K562 (cell line): ENCODE measurements around the gene LY6G6D. TPM values are rescaled to one million over a fixed set of nuclear protein-coding genes. Genes with fewer than 3 reads are reported as not detected.

ENCODE experiments used
- CSDE1 ChIP-seq, 2 experiments: fragments of 450-650 bp; IDR thresholded peaks; 2 replicates each; pipeline ENCODE4 v1.6.1; 2016; ENCODE audit warnings: mild to moderate bottlenecking in 1 of 2
- ELF4 ChIP-seq: fragments of 450-650 bp; formaldehyde crosslinking; IDR thresholded peaks from 2 replicates; pipeline ENCODE4 v1.4.0; 2022; ENCODE audit warnings: missing genetic modification characterization
- MCM2 ChIP-seq: fragments of 450-650 bp; IDR thresholded peaks from 2 replicates; pipeline ENCODE4 v1.6.1; 2017; ENCODE audit warnings: low read depth, mild to moderate bottlenecking
- PML ChIP-seq: IDR thresholded peaks from 2 replicates; pipeline ENCODE4 v1.6.1; 2012; ENCODE audit warnings: low read length, inconsistent platforms
- POU5F1 ChIP-seq: fragments of 150-350 bp; IDR thresholded peaks from 2 replicates; pipeline ENCODE4 v1.6.1; 2014; ENCODE audit warnings: borderline replicate concordance, low read length, low read depth, mild to moderate bottlenecking; ENCODE audit not compliant: partially characterized antibody
- ZKSCAN1 ChIP-seq: fragments of 150-350 bp; IDR thresholded peaks from 2 replicates; pipeline ENCODE4 v1.6.1; 2016; ENCODE audit warnings: low read depth, low read length
- polyA plus RNA-seq, 8 experiments: library from polyadenylated mRNA; depleted of rRNA in 4 of 8; stranded (reverse) in 5 of 8; unstranded in 3 of 8; fragments of >200 nt; fragmentation: Nextera tagmentation in 2 of 8; fragmentation: Illumina TruSeq in 1 of 8; extraction: Ambion mirVana in 2 of 8; extraction: Trizol in 1 of 8; gene quantifications; 2 replicates each; pipeline versions ENCODE4 v1.2.1 to v1.2.3, GENCODE V29; 2011 to 2014; ENCODE audit warnings: inconsistent platforms in 1 of 8, missing spikeins in 1 of 8
- total RNA-seq, 7 experiments: library from RNA; depleted of rRNA in 6 of 7; stranded (reverse); fragments of >200 nt in 6 of 7; fragmentation: Illumina TruSeq in 2 of 7; extraction: Trizol in 2 of 7; gene quantifications; 2 replicates each; pipeline versions ENCODE4 v1.2.1 to v1.2.3, GENCODE V29; 2011 to 2021; ENCODE audit warnings: low replicate concordance in 1 of 7
- TF ChIP-seq, protein P1 (sequence below): fragments of 450-650 bp; IDR thresholded peaks from 2 replicates; pipeline ENCODE4 v1.6.1; 2017; ENCODE audit warnings: antibody characterized with exemption
- TF ChIP-seq, protein P2 (sequence below): fragments of 450-650 bp; IDR thresholded peaks from 2 replicates; pipeline ENCODE4 v1.6.1; 2017; ENCODE audit warnings: antibody characterized with exemption, mild to moderate bottlenecking
- TF ChIP-seq, protein P3 (sequence below): fragments of 450-650 bp; IDR thresholded peaks from 2 replicates; pipeline ENCODE4 v1.7.1; 2018; ENCODE audit warnings: mild to moderate bottlenecking, low read depth; ENCODE audit not compliant: partially characterized antibody
- TF ChIP-seq, protein P4 (sequence below): sonication (generic); formaldehyde crosslinking; IDR thresholded peaks from 2 replicates; pipeline ENCODE4 v1.9.0; 2022; ENCODE audit warnings: mild to moderate bottlenecking, missing genetic modification reagents
- TF ChIP-seq, protein P5 (sequence below): fragments of 250-450 bp; sonication (Bioruptor Pico); IDR thresholded peaks from 2 replicates; pipeline ENCODE4 v1.4.0; 2020; ENCODE audit warnings: mild to moderate bottlenecking, moderate library complexity, borderline replicate concordance
- TF ChIP-seq, protein P6 (sequence below): sonication (generic); formaldehyde crosslinking; IDR thresholded peaks from 2 replicates; pipeline ENCODE4 v1.8.0; 2022; ENCODE audit warnings: missing genetic modification reagents, mild to moderate bottlenecking, borderline replicate concordance

LY6G6D gene
- total and polyA plus RNA-seq, 9 of the 15 experiments (the other 6 are each of a cell fraction or from before 2014, with no cell fraction given), result 0.30 to 0.38 TPM; not detected in 7

DNA sequence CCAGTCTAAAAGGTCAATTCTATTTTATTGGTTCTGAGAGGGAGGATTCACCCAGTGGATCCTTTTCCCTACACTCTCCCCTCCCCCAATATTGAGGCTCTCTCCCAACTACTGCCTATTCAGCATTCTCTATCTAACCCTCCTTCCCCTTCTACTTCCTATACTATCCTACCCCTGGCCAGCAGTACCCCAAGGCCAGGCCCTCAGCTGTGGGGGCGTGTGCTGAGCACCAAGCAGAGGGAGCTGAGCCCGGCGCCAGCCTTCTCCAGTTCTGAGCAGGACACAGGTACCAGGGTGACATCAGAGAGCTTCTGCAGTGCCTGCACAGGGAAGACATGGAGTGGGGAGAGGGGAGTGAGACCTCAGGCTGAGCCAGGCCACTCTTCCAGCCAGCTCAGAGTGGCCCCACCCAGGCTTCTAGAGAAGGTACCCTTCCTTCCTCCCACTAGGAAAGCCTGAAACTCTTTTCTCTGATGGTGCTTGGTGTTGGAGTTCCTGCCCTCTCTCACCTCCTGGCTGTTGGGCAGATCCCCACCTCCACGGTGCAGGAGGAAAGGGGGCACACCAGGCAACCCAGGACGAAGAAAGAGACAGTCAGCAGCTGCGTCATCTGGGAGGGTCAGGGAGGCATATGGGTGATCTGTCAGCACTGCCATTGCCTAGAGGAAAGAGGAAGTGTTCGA is 12.0 kb downstream of the LY6G6D start (continued):
- TF ChIP-seq, protein P1, sequence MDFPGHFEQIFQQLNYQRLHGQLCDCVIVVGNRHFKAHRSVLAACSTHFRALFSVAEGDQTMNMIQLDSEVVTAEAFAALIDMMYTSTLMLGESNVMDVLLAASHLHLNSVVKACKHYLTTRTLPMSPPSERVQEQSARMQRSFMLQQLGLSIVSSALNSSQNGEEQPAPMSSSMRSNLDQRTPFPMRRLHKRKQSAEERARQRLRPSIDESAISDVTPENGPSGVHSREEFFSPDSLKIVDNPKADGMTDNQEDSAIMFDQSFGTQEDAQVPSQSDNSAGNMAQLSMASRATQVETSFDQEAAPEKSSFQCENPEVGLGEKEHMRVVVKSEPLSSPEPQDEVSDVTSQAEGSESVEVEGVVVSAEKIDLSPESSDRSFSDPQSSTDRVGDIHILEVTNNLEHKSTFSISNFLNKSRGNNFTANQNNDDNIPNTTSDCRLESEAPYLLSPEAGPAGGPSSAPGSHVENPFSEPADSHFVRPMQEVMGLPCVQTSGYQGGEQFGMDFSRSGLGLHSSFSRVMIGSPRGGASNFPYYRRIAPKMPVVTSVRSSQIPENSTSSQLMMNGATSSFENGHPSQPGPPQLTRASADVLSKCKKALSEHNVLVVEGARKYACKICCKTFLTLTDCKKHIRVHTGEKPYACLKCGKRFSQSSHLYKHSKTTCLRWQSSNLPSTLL, result peak; percentile 40; the same call in 1 of the 2 replicates
- TF ChIP-seq, protein P2, sequence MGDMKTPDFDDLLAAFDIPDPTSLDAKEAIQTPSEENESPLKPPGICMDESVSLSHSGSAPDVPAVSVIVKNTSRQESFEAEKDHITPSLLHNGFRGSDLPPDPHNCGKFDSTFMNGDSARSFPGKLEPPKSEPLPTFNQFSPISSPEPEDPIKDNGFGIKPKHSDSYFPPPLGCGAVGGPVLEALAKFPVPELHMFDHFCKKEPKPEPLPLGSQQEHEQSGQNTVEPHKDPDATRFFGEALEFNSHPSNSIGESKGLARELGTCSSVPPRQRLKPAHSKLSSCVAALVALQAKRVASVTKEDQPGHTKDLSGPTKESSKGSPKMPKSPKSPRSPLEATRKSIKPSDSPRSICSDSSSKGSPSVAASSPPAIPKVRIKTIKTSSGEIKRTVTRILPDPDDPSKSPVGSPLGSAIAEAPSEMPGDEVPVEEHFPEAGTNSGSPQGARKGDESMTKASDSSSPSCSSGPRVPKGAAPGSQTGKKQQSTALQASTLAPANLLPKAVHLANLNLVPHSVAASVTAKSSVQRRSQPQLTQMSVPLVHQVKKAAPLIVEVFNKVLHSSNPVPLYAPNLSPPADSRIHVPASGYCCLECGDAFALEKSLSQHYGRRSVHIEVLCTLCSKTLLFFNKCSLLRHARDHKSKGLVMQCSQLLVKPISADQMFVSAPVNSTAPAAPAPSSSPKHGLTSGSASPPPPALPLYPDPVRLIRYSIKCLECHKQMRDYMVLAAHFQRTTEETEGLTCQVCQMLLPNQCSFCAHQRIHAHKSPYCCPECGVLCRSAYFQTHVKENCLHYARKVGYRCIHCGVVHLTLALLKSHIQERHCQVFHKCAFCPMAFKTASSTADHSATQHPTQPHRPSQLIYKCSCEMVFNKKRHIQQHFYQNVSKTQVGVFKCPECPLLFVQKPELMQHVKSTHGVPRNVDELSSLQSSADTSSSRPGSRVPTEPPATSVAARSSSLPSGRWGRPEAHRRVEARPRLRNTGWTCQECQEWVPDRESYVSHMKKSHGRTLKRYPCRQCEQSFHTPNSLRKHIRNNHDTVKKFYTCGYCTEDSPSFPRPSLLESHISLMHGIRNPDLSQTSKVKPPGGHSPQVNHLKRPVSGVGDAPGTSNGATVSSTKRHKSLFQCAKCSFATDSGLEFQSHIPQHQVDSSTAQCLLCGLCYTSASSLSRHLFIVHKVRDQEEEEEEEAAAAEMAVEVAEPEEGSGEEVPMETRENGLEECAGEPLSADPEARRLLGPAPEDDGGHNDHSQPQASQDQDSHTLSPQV, result no peak
- TF ChIP-seq, protein P3, sequence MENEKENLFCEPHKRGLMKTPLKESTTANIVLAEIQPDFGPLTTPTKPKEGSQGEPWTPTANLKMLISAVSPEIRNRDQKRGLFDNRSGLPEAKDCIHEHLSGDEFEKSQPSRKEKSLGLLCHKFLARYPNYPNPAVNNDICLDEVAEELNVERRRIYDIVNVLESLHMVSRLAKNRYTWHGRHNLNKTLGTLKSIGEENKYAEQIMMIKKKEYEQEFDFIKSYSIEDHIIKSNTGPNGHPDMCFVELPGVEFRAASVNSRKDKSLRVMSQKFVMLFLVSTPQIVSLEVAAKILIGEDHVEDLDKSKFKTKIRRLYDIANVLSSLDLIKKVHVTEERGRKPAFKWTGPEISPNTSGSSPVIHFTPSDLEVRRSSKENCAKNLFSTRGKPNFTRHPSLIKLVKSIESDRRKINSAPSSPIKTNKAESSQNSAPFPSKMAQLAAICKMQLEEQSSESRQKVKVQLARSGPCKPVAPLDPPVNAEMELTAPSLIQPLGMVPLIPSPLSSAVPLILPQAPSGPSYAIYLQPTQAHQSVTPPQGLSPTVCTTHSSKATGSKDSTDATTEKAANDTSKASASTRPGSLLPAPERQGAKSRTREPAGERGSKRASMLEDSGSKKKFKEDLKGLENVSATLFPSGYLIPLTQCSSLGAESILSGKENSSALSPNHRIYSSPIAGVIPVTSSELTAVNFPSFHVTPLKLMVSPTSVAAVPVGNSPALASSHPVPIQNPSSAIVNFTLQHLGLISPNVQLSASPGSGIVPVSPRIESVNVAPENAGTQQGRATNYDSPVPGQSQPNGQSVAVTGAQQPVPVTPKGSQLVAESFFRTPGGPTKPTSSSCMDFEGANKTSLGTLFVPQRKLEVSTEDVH, result no peak
- TF ChIP-seq PML, result no peak
- TF ChIP-seq, protein P4, sequence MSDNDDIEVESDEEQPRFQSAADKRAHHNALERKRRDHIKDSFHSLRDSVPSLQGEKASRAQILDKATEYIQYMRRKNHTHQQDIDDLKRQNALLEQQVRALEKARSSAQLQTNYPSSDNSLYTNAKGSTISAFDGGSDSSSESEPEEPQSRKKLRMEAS (CRISPR knock-in tag), result no peak; the same call in none of the 2 replicates
- TF ChIP-seq CSDE1 (IDR thresholded peaks at IDR 0.05), result no peak
- TF ChIP-seq, protein P5, sequence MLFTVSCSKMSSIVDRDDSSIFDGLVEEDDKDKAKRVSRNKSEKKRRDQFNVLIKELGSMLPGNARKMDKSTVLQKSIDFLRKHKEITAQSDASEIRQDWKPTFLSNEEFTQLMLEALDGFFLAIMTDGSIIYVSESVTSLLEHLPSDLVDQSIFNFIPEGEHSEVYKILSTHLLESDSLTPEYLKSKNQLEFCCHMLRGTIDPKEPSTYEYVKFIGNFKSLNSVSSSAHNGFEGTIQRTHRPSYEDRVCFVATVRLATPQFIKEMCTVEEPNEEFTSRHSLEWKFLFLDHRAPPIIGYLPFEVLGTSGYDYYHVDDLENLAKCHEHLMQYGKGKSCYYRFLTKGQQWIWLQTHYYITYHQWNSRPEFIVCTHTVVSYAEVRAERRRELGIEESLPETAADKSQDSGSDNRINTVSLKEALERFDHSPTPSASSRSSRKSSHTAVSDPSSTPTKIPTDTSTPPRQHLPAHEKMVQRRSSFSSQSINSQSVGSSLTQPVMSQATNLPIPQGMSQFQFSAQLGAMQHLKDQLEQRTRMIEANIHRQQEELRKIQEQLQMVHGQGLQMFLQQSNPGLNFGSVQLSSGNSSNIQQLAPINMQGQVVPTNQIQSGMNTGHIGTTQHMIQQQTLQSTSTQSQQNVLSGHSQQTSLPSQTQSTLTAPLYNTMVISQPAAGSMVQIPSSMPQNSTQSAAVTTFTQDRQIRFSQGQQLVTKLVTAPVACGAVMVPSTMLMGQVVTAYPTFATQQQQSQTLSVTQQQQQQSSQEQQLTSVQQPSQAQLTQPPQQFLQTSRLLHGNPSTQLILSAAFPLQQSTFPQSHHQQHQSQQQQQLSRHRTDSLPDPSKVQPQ (CRISPR knock-in tag), result no peak
- 0 out of 2 replicates have a peak, but pooled peaks have one; percentile 19 for TF ChIP-seq ELF4
- no peak for TF ChIP-seq MCM2
- TF ChIP-seq ZKSCAN1, result no peak
- TF ChIP-seq, protein P6, sequence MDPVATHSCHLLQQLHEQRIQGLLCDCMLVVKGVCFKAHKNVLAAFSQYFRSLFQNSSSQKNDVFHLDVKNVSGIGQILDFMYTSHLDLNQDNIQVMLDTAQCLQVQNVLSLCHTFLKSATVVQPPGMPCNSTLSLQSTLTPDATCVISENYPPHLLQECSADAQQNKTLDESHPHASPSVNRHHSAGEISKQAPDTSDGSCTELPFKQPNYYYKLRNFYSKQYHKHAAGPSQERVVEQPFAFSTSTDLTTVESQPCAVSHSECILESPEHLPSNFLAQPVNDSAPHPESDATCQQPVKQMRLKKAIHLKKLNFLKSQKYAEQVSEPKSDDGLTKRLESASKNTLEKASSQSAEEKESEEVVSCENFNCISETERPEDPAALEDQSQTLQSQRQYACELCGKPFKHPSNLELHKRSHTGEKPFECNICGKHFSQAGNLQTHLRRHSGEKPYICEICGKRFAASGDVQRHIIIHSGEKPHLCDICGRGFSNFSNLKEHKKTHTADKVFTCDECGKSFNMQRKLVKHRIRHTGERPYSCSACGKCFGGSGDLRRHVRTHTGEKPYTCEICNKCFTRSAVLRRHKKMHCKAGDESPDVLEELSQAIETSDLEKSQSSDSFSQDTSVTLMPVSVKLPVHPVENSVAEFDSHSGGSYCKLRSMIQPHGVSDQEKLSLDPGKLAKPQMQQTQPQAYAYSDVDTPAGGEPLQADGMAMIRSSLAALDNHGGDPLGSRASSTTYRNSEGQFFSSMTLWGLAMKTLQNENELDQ, result no peak
- TF ChIP-seq POU5F1, result no peak
